Measurements from ENCODE around the gene ITPKB.
"Not testable (repeated sequence)": the region's sequence is repeated elsewhere in the genome, so short reads cannot be mapped to it uniquely, and the experiment has no call there.

ITPKB gene

GRCh38 chr1:226602186-226603021 is 136.7 kb downstream of the ITPKB start:
- no peak for DNase-seq (ENCODE audit: low read depth in 2 of 2)

GRCh38 chr1:226601456-226601855 is 137.6 kb downstream of the ITPKB start:
- no peak for DNase-seq (ENCODE audit: low read depth in 2 of 2)

GRCh38 chr1:226600254-226600653 is 138.8 kb downstream of the ITPKB start:
- DNase-seq (ENCODE audit: low read depth in 2 of 2): no peak

DNA sequence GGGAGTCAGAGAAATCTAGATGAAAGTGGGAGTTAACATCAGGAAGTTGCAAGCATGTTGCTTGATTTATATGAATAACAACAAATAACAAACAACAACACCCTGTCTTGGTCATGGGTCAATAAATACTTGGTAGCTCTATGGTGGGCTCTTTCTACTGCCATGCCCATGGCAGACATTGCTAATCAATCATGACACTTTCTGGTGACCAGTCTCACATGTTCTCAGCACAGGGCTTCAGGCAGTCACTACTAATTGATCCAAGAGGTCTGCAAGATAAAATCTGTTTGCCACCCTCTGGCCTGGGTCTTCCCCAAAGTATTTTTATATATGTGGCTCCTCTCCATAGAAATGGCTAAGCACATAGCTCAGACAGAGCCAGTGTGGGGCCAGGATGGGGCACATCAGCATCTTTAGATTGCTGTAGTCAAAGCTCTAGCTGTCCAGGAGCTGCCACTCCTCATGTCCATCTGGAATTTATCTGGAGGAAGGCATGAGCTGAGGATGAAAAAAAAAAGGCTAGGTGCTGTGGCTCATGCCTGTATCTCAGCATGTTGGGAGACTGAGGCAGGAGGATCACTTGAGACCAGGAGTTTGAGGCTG is 139.3 kb downstream of the ITPKB start:
- no peak for DNase-seq (ENCODE audit: low read depth in 2 of 2)

- DNase-seq (ENCODE audit: low read depth in 2 of 2): not testable (repeated sequence)
Measured at GRCh38 chr1:226598955-226599354, 140.1 kb downstream of the ITPKB start.

- no peak for DNase-seq (ENCODE audit: low read depth in 2 of 2)
Measured at GRCh38 chr1:226598455-226598849, 140.6 kb downstream of the ITPKB start.

DNA sequence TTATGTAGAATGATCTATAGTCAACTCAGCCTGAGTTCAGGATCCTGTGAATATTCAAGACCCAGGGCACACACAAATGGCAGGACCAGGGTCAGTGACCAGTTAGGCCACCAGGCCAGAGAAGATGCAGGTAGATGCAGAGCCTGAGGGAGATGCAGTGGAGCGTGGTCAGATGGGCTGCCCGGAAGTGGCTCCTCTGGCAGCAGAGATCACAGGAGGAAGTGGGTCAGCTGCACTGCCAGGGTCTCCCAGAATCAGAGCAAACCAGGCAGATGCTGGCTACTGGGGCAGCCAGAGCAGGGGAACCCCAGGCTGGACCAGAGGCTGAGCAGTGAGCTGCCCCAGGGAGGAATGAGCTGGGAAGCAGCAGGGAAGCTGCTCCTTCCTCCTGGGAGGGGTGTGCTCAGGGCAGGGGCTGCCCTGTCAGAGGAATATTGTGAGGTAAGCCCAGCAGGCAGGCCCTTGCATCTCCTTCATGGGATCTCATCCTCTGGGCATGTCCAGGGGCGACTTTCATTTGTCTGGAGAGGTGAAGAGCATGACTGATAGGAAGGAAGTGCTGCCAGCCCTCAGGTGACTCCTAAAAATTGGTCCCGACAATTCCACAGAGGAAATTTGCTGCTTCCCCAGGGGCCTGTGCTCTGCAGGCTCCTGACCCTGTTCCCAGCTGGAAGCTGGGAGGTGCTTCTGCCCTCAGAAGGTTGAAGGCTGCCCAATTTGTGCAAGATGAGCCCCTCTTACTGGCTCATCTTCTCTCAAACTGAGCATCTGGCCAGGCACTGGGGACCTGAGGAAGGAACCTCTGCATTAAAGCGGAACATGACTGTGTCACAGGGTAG is 141.2 kb downstream of the ITPKB start:
- no peak for DNase-seq (ENCODE audit: low read depth in 2 of 2)

DNA sequence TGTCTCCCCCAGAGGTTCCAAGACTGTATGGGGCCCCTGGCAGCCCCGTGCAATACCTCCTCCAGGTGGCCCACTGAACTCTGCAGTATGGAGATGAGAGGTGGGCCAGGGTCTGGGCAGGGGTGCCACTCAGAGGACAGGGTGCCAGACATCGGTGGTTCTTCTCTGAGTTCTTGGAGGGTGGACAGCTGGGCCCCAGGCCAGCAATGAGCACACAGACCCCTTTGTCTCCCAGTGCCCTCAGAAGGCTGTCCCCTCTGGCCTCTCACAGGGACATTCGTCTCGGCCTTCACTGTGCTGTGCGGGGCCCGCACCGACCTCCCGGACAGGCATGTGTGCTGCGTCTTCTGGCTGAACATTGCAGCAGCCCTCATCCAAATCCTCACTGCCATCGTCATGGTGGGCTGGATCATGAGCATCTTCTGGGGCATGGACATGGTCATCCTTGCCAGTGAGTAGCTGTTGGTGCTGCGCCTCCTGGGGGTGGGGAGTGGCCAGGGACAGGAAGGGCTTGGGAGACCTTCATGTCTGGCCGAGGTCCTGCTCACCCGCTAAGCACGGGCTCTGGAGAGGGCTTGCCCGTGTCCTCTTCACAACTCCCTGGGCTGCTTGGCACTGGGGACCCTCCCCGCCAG is 142.4 kb downstream of the ITPKB start:
- DNase-seq (ENCODE audit: low read depth in 2 of 2): no peak

- DNase-seq (ENCODE audit: low read depth in 2 of 2): no peak
Measured at GRCh38 chr1:226593541-226593940, 145.5 kb downstream of the ITPKB start.

GRCh38 chr1:226590614-226591013 is 148.5 kb downstream of the ITPKB start:
- DNase-seq (ENCODE audit: low read depth in 2 of 2): no peak

DNA sequence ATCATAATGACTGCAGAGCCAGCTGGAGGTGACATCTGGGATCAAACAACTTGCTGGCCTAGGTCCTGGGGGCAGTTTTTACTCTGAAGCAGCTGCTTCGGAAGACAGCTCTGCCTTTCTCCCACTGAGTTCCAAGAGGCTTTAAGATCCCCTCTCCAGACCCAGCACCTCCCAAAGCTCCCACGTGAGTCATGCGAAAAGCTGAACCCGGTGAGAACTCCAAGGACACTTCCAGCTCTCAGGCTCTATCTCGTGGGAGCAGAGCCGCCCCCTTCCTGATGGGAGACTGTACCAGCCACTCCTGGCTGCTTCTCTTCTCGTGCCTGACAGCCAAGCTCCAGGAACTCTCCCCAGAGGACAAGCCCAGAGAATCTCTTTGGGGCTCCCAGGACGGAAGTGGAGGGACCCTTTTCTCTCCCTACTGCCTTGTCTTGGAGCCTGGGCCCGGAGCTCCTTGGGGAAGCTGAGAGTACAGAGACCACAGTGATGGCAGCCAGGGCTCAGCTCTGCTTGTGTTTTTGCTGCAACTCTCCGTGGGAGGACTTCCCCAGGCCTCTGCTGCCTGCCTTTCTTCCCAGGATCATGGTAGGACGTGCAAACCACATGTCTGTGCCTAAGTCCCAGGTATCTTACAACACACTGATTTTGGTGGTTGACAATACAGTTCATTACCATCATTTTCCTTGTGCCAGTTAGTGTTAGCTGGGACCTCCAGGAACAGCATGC is 149.9 kb downstream of the ITPKB start:
- DNase-seq (ENCODE audit: low read depth in 2 of 2): no peak

- DNase-seq (ENCODE audit: low read depth in 2 of 2): no peak
Measured at GRCh38 chr1:226588484-226588883, 150.6 kb downstream of the ITPKB start.

GRCh38 chr1:226586650-226587422 is 152.2 kb downstream of the ITPKB start:
- no peak for DNase-seq (ENCODE audit: low read depth in 2 of 2)

- no peak for DNase-seq (ENCODE audit: low read depth in 2 of 2)
Measured at GRCh38 chr1:226586116-226586515, 153.0 kb downstream of the ITPKB start.

- DNase-seq (ENCODE audit: low read depth in 2 of 2): no peak
Measured at GRCh38 chr1:226584164-226584563, 154.9 kb downstream of the ITPKB start.

GRCh38 chr1:226582966-226583365 is 156.1 kb downstream of the ITPKB start:
- DNase-seq (ENCODE audit: low read depth in 2 of 2): no peak
